ENCODE data around the gene PRH1. TPM values are rescaled to one million over a fixed set of nuclear protein-coding genes. Genes with fewer than 3 reads are reported as not detected.

Gene PRH1
- total RNA-seq (2021; ENCODE audit: unreplicated experiment) (5.9 TPM), Bru-seq, nascent RNA (percentile 64 among the genes with signal in this experiment), BruChase-seq, experiment 1, labeled RNA remaining after a 6-hour chase (percentile 69 among the genes with signal in this experiment), BruChase-seq, experiment 2, labeled RNA remaining after a 2-hour chase (percentile 83 among the genes with signal in this experiment)
- polyA plus RNA-seq (2012) = 1.7 and 2.8 TPM in 2 replicates
- long read RNA-seq, partial matches to known transcripts = 0 of 2 reads
- long read RNA-seq, other reads (novel, unspliced or antisense) = 2 of 2 reads

DNA sequence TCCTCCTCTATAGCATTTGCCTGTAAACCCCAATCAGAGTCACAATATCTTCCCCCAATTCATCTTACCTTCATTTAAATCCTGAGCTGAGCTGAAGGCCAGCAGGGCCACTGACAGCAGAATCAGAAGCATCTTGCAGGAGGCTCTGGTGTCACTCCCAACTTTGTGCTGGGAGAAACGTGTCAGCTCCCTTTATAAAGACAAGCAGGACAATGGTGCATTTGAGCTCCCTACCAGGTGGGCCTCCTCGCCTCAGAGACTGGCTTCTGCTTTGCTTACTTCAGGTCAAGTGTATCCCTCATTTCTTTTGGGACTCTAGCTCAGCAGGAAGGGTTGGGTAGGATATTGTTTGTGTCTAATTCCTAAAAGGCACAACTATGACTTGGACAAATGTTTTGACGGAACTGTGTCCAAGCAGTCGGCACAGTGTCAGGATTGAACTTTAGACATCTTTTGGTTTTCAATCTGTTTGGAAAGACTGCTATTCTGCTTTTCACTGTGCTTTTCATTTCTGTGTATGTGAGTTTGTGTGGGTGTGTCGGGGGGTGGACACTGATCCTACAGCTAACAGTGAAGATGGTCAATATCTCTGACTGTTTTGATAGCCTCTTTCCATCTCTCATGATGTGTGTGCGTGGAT, at the start of gene PRH1:
Gene PRH1 (minus strand): TSS at position 170 of the 640 bp plus-strand sequence. CDS start 38 bp downstream, at position 132.
- Histone ChIP-seq H3K9me2 (ENCODE audit: insufficient read depth) (no peaks in the 10 kb centered on the region), H3K36me3 (ENCODE audit: control insufficient read depth in 1 of 2, insufficient read depth in 2 of 2, low read length in 2 of 2) (no peaks in the 10 kb centered on the region), H3K4me1 (ENCODE audit: control insufficient read depth in 1 of 2, insufficient read depth in 2 of 2, low read length in 2 of 2) (no peaks in the 10 kb centered on the region), H3K4me2 (ENCODE audit: low read length) (no peak within 1 kb of the TSS), H3K4me3 (replicated peaks in 1 of 2; ENCODE audit: low read depth in 1 of 2, low read length in 2 of 2) (no peak within 1 kb of the TSS), H3K9me3 (ENCODE audit: control insufficient read depth in 1 of 2, insufficient read depth in 1 of 2, low read depth in 1 of 2, low read length in 2 of 2) (no peaks in the 10 kb centered on the region), H2AFZ (ENCODE audit: low read depth, low read length, poor library complexity, severe bottlenecking) (no peak within 1 kb of the TSS), H3K79me2 (ENCODE audit: insufficient read depth, low read length) (no peaks in the 10 kb centered on the region), H3K27ac (ENCODE audit: low read depth, low read length) (no peak within 1 kb of the TSS), H4K20me1 (ENCODE audit: insufficient read depth) (no peaks in the 10 kb centered on the region), H3K9ac (ENCODE audit: low read length) (no peak within 1 kb of the TSS), H3K27me3 (ENCODE audit: insufficient read depth, low read length) (no peaks in the 10 kb centered on the region)
- DNase-seq (ENCODE audit: low read depth, low spot score) (no peak), ATAC-seq (no peak)
- ChIA-PET CTCF (no interaction called here), RAD21 (ENCODE audit: low non-redundant PET in 1 of 2, low total read pairs in 2 of 2, uncharacterized antibody in 2 of 2, unreplicated experiment in 2 of 2) (no interaction called here), POLR2A (no interaction called here)
- TF ChIP-seq ELF1 (IDR thresholded peaks at IDR 0.05; ENCODE audit: borderline replicate concordance, low read depth) = no peak
- no TSS peak for BruUV-seq (replicated peaks)
- intact Hi-C loops (cut with micrococcal nuclease) = no loop called here

DNA sequence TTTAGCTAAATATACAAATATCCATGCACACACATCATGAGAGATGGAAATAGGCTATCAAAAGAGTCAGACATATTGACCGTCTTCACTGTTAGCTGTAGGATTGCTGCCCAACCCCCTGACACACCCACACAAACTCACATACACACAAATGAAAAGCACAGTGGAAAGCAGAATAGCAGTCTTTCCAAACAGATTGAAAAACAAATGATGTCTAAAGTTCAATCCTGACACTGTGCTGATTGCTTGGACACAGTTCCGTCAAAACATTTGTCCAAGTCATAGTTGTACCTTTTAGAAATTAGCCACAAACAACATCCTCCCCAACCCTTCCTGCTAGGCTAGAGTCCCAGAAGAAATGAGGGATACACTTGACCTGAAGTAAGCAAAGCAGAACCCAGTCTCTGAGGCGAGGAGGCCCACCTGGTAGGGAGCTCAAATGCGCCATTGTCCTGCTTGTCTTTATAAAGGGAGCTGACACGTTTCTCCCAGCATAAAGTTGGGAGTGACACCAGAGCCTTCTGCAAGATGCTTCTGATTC, 44.8 kb upstream of the PRH1 start, which contains the start of gene PRH2:
Gene PRH2 (plus strand): TSS at position 491 of the 541 bp plus-strand sequence. CDS start 38 bp downstream, at position 529.
- no peak within 1 kb of the TSS for H3K9ac ChIP-seq (ENCODE audit: low read length)
- intact Hi-C loops (cut with micrococcal nuclease) = no loop called here
- no peaks in the 10 kb centered on the region for H3K9me2 ChIP-seq (ENCODE audit: insufficient read depth)
- H3K36me3 ChIP-seq (ENCODE audit: control insufficient read depth in 1 of 2, insufficient read depth in 2 of 2, low read length in 2 of 2) = no peaks in the 10 kb centered on the region
- no peaks in the 10 kb centered on the region for H3K79me2 ChIP-seq (ENCODE audit: insufficient read depth, low read length)
- H3K27ac ChIP-seq (ENCODE audit: low read depth, low read length) = no peak within 1 kb of the TSS
- no peak for DNase-seq (ENCODE audit: low read depth, low spot score)
- H3K4me2 ChIP-seq (ENCODE audit: low read length) = no peak within 1 kb of the TSS
- TF ChIP-seq, protein P1, sequence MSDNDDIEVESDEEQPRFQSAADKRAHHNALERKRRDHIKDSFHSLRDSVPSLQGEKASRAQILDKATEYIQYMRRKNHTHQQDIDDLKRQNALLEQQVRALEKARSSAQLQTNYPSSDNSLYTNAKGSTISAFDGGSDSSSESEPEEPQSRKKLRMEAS (IDR thresholded peaks at IDR 0.05) = no peak
- no peak for TF ChIP-seq CBX3 (IDR thresholded peaks at IDR 0.05; ENCODE audit: low read depth)
- no peak for TF ChIP-seq JUND (IDR thresholded peaks at IDR 0.05)
- no peak for TF ChIP-seq EGR1 (IDR thresholded peaks at IDR 0.05; ENCODE audit: low read depth)
- no peak for TF ChIP-seq EZH2 (IDR thresholded peaks at IDR 0.05)
- TF ChIP-seq, protein P2, sequence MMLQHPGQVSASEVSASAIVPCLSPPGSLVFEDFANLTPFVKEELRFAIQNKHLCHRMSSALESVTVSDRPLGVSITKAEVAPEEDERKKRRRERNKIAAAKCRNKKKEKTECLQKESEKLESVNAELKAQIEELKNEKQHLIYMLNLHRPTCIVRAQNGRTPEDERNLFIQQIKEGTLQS (IDR thresholded peaks at IDR 0.05) = no peak
- TF ChIP-seq TCF7L2 (IDR thresholded peaks at IDR 0.05; ENCODE audit: borderline replicate concordance, extremely low read depth, insufficient read depth, insufficient read length) = no peak
- no peak for TF ChIP-seq RAD21 (IDR thresholded peaks at IDR 0.05; ENCODE audit: low read depth)
- TF ChIP-seq POLR2A (IDR thresholded peaks at IDR 0.05; ENCODE audit: borderline replicate concordance, extremely low read depth, insufficient read depth, insufficient read length) = no peak
- TF ChIP-seq FOSL1 (IDR thresholded peaks at IDR 0.05; ENCODE audit: low read depth) = no peak
- TF ChIP-seq SIN3A (IDR thresholded peaks at IDR 0.05; ENCODE audit: low read depth) = no peak
- no peak for TF ChIP-seq EZH2phosphoT487 (IDR thresholded peaks at IDR 0.05; ENCODE audit: borderline replicate concordance)
- TF ChIP-seq SP1 (IDR thresholded peaks at IDR 0.05; ENCODE audit: low read depth) = no peak
- TF ChIP-seq ELF1 (IDR thresholded peaks at IDR 0.05; ENCODE audit: borderline replicate concordance, low read depth) = no peak
- TF ChIP-seq CEBPB (IDR thresholded peaks at IDR 0.05; ENCODE audit: low read depth) = no peak
- TF ChIP-seq, protein P3, sequence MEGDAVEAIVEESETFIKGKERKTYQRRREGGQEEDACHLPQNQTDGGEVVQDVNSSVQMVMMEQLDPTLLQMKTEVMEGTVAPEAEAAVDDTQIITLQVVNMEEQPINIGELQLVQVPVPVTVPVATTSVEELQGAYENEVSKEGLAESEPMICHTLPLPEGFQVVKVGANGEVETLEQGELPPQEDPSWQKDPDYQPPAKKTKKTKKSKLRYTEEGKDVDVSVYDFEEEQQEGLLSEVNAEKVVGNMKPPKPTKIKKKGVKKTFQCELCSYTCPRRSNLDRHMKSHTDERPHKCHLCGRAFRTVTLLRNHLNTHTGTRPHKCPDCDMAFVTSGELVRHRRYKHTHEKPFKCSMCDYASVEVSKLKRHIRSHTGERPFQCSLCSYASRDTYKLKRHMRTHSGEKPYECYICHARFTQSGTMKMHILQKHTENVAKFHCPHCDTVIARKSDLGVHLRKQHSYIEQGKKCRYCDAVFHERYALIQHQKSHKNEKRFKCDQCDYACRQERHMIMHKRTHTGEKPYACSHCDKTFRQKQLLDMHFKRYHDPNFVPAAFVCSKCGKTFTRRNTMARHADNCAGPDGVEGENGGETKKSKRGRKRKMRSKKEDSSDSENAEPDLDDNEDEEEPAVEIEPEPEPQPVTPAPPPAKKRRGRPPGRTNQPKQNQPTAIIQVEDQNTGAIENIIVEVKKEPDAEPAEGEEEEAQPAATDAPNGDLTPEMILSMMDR (IDR thresholded peaks at IDR 0.05 in 2 of 3, conservative IDR thresholded peaks at IDR 0.05 in 1 of 3; ENCODE audit: borderline replicate concordance in 1 of 3, insufficient read depth in 1 of 3, low read depth in 2 of 3, low read length in 2 of 3) = no peak
- H4K20me1 ChIP-seq (ENCODE audit: insufficient read depth) = no peaks in the 10 kb centered on the region
- no TSS peak for BruUV-seq (replicated peaks)
- ChIA-PET RAD21 (ENCODE audit: low non-redundant PET in 1 of 2, low total read pairs in 2 of 2, uncharacterized antibody in 2 of 2, unreplicated experiment in 2 of 2) (no interaction called here), CTCF (no interaction called here), POLR2A (no interaction called here)
- no peak within 1 kb of the TSS for H2AFZ ChIP-seq (ENCODE audit: low read depth, low read length, poor library complexity, severe bottlenecking)
- H3K9me3 ChIP-seq (ENCODE audit: control insufficient read depth in 1 of 2, insufficient read depth in 1 of 2, low read depth in 1 of 2, low read length in 2 of 2) = no peaks in the 10 kb centered on the region
- ATAC-seq = no peak
- H3K27me3 ChIP-seq (ENCODE audit: insufficient read depth, low read length) = no peaks in the 10 kb centered on the region
- H3K4me1 ChIP-seq (ENCODE audit: control insufficient read depth in 1 of 2, insufficient read depth in 2 of 2, low read length in 2 of 2) = no peaks in the 10 kb centered on the region
- H3K4me3 ChIP-seq (replicated peaks in 1 of 2; ENCODE audit: low read depth in 1 of 2, low read length in 2 of 2) = no peak within 1 kb of the TSS

Measured in HCT116 (cell line).